Calu3 (cell line): ENCODE measurements around the gene DHDDS. TPM values are rescaled to one million over a fixed set of nuclear protein-coding genes. Genes with fewer than 3 reads are reported as not detected.

ENCODE experiments used
- BruUV-seq: library from RNA; stranded (reverse); fragments of 400-500 nt; replicated peaks from 2 replicates; lab custom pipeline; 2021; lab: Mats Ljungman, UMichigan
- CTCF ChIA-PET: fragments of 300-600 bp; sonication (Branson Sonifier 250); formaldehyde crosslinking; loops from one replicate; lab custom pipeline; 2022; ENCODE audit warnings: antibody characterized with exemption; lab: Charles Lee
- DNase-seq: peaks from one replicate; pipeline ENCODE4 v3.0.0; 2022
- H3K27ac Mint-ChIP-seq: one replicate; pipeline ENCODE4 v1.8.0; 2022; ENCODE audit warnings: mixed read lengths; ENCODE audit not compliant: unreplicated experiment
- H3K27me3 Mint-ChIP-seq: one replicate; pipeline ENCODE4 v1.8.0; 2022; ENCODE audit warnings: mixed read lengths; ENCODE audit not compliant: unreplicated experiment
- H3K36me3 Mint-ChIP-seq: one replicate; pipeline ENCODE4 v1.8.0; 2022; ENCODE audit warnings: mild to moderate bottlenecking, moderate library complexity, mixed read lengths; ENCODE audit not compliant: insufficient read depth, unreplicated experiment
- H3K4me1 Mint-ChIP-seq: one replicate; pipeline ENCODE4 v1.8.0; 2022; ENCODE audit warnings: mild to moderate bottlenecking, low read depth, mixed read lengths; ENCODE audit not compliant: unreplicated experiment
- H3K4me3 Mint-ChIP-seq: one replicate; pipeline ENCODE4 v1.8.0; 2022; ENCODE audit warnings: mild to moderate bottlenecking, low read depth, moderate library complexity, mixed read lengths; ENCODE audit not compliant: unreplicated experiment
- H3K9me3 Mint-ChIP-seq: one replicate; pipeline ENCODE4 v1.8.0; 2022; ENCODE audit warnings: low read depth, mixed read lengths; ENCODE audit not compliant: unreplicated experiment
- intact Hi-C: fragments of 100-400 bp; cut with micrococcal nuclease; formaldehyde crosslinking; loops from one replicate; pipeline ENCODE4 v1.10.0; 2022; ENCODE audit not compliant: unreplicated experiment
- total RNA-seq: library from RNA; stranded (reverse); gene quantifications from 2 replicates; pipeline ENCODE4 v1.2.3, GENCODE V29; 2022
- TF ChIP-seq, protein P1 (sequence below): fragments of 200-600 bp; IDR thresholded peaks from one replicate; pipeline ENCODE4 v1.8.0; 2022; ENCODE audit warnings: antibody characterized with exemption; ENCODE audit not compliant: unreplicated experiment

The DHDDS gene
- total RNA-seq, 1 experiment from 2014 or later = 32.8 TPM

DNA sequence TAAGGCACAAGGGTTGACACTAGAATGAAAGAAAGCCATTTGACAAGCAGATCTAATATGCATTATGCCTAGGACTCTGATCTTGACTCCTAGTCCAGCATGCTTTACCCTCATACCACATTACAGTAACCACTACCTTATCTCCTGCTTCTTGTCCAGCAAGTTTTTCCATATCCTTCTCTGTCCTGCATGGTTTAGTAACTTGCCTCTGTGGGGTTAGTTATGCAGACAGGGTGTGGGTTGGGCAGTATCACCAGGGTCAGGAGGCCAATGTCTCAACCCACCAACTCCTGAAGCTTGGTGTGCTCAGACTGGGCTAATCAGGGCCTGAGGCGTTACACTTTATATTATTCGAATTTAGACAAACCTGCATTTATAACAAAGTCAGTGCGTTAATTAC is 18.8 kb downstream of the DHDDS start:
- Mint-ChIP-seq H3K27me3 (no peaks in the 10 kb centered on the region), H3K27ac (no peak overlapping the region)
- CTCF ChIA-PET = no interaction called here

DNA sequence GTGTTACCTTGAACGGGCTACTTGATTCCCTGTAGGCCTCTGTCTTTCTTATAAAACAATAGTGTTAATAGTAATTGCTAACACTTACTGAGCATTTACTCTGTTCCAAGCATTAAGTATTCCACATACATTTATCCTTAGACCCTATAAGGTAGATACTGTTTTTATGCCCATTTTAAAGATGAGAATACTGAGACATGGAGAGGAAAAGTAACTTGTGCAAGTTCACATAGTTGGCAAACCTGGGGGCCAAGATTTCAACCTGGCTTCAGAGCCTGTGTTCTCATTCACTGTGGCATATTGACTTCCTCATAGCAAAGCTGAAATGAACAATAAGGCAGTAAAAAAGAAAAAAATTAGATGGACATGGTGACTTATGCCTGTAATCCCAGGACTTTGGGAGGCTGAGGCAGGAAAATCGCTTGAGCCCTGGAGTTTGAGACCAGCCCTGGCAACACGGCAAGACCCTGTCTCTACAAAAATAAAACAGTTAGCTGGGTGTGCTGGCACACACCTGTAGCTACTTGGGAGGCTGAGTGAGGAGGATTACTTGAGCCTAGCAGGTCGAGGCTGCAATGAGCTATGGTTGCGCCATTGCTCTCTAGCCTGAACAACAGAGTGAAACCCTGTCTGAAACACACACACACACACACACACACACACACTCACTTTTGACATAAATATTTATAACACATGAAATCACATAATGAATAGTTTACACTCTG is 20.5 kb downstream of the DHDDS start:
- no peak for DNase-seq
- BruUV-seq = no TSS peak
- H3K27ac Mint-ChIP-seq = no peak overlapping the region

More for the DNA sequence above, 18.8 kb downstream of the DHDDS start:
- H3K36me3 Mint-ChIP-seq = no peaks in the 10 kb centered on the region
- no peak overlapping the region for H3K4me3 Mint-ChIP-seq
- no peak for DNase-seq
- intact Hi-C loops = no loop called here
- BruUV-seq = no TSS peak
- TF ChIP-seq, protein P1, sequence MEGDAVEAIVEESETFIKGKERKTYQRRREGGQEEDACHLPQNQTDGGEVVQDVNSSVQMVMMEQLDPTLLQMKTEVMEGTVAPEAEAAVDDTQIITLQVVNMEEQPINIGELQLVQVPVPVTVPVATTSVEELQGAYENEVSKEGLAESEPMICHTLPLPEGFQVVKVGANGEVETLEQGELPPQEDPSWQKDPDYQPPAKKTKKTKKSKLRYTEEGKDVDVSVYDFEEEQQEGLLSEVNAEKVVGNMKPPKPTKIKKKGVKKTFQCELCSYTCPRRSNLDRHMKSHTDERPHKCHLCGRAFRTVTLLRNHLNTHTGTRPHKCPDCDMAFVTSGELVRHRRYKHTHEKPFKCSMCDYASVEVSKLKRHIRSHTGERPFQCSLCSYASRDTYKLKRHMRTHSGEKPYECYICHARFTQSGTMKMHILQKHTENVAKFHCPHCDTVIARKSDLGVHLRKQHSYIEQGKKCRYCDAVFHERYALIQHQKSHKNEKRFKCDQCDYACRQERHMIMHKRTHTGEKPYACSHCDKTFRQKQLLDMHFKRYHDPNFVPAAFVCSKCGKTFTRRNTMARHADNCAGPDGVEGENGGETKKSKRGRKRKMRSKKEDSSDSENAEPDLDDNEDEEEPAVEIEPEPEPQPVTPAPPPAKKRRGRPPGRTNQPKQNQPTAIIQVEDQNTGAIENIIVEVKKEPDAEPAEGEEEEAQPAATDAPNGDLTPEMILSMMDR = no peak
- H3K4me1 Mint-ChIP-seq = peaks cover 12% of the 10 kb centered on the region
- H3K9me3 Mint-ChIP-seq = no peaks in the 10 kb centered on the region

DNA sequence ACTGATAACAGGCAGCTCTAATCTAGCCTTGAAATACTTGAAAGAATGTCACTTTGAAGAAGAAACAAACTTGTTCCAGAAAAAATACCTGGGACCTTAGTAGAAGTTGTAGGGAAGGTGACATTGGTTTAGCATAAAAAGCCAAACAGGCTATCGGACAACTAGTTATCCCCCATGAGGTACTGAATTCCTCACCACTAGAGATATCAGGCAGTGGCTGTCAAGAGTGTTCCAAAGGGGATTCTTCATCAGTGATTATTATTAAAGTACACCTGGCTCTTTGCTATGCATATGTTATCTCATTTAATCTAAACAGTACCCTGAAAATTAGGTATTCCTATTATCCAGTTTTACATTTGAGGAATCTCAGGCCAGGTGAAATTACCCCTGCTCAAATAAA is 27.0 kb downstream of the DHDDS start:
- no peaks in the 10 kb centered on the region for H3K27me3 Mint-ChIP-seq
- no peak overlapping the region for H3K4me3 Mint-ChIP-seq
- no TSS peak for BruUV-seq
- no peak for DNase-seq
- no peaks in the 10 kb centered on the region for H3K9me3 Mint-ChIP-seq
- TF ChIP-seq, protein P1 = no peak
- H3K36me3 Mint-ChIP-seq = no peaks in the 10 kb centered on the region
- no peaks in the 10 kb centered on the region for H3K4me1 Mint-ChIP-seq
- no peak overlapping the region for H3K27ac Mint-ChIP-seq
- CTCF ChIA-PET = no interaction called here
- intact Hi-C loops = no loop called here

More for the DNA sequence above, 20.5 kb downstream of the DHDDS start:
- no peaks in the 10 kb centered on the region for H3K9me3 Mint-ChIP-seq
- TF ChIP-seq, protein P1 = no peak
- no peak overlapping the region for H3K4me3 Mint-ChIP-seq
- H3K4me1 Mint-ChIP-seq = peaks cover 12% of the 10 kb centered on the region
- intact Hi-C loops = no loop called here
- no peaks in the 10 kb centered on the region for H3K36me3 Mint-ChIP-seq
- H3K27me3 Mint-ChIP-seq = no peaks in the 10 kb centered on the region
- CTCF ChIA-PET = no interaction called here

DNA sequence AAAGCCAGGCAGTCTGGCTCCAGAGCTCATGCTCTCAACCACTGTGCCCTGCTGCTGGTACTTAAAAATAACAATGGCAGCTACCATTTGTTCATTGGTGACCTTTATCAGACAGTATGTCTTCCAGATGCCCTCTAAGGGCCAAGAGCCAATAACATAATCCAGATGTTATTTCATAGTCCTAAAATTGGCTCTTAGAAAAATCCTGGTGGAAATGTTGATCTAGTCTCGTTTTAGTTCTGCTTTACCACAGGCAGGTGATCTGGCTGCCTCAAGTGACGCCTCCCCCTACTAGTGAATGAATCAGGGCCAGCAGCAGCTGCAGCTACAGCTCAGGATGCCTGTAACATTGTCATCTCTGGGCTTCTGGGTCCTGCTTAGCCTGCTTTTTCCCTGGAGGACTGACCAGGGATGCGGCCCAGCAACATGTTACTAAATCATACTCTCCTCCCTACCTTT is 27.5 kb downstream of the DHDDS start:
- Mint-ChIP-seq H3K27me3 (no peaks in the 10 kb centered on the region), H3K36me3 (no peaks in the 10 kb centered on the region), H3K27ac (no peak overlapping the region), H3K4me3 (no peak overlapping the region), H3K4me1 (no peaks in the 10 kb centered on the region), H3K9me3 (no peaks in the 10 kb centered on the region)
- CTCF ChIA-PET = no interaction called here
- BruUV-seq = no TSS peak
- DNase-seq = no peak
- intact Hi-C loops = no loop called here
- TF ChIP-seq, protein P1 = no peak
